Small intestine (tissue), 7 donors: ENCODE data around the gene PPP1R36. TPM values are rescaled to one million over a fixed set of nuclear protein-coding genes. Genes with fewer than 3 reads are reported as not detected.

Experiments used
- DNase-seq, 2 donors: peaks; one replicate each; pipeline versions ENCODE4 v3.0.0 to v3.0.0-alpha.2; 2013
- FAIRE-seq: peaks from 2 replicates; lab custom pipeline; 2012; peaks lifted over from hg19 to GRCh38; lab: Jason Lieb, UNC
- H3K27ac ChIP-seq, 3 donors: one replicate each; pipeline ENCODE4 v1.5.1; 2013; ENCODE audit warnings: low read length in 2 of 3, mild to moderate bottlenecking in 2 of 3, control low read depth in 1 of 3, inconsistent platforms in 1 of 3, low read depth in 1 of 3, moderate library complexity in 1 of 3
- H3K27me3 ChIP-seq, 3 donors: one replicate each; pipeline ENCODE4 v1.6.1; 2013; ENCODE audit warnings: low read length in 3 of 3, inconsistent platforms in 1 of 3; ENCODE audit not compliant: control insufficient read depth in 3 of 3, insufficient read depth in 3 of 3
- H3K36me3 ChIP-seq, 3 donors: one replicate each; pipeline ENCODE4 v1.6.1; 2013; ENCODE audit warnings: low read length in 3 of 3, inconsistent platforms in 1 of 3, low read depth in 1 of 3, mild to moderate bottlenecking in 1 of 3, moderate library complexity in 1 of 3; ENCODE audit not compliant: control insufficient read depth in 3 of 3, insufficient read depth in 2 of 3
- H3K4me1 ChIP-seq, 3 donors: one replicate each; pipeline ENCODE4 v1.6.1; 2013; ENCODE audit warnings: low read length in 2 of 3, inconsistent platforms in 1 of 3, low read depth in 1 of 3, mild to moderate bottlenecking in 1 of 3, moderate library complexity in 1 of 3; ENCODE audit not compliant: control insufficient read depth in 3 of 3, insufficient read depth in 2 of 3
- H3K4me3 ChIP-seq, 3 donors: one replicate each; pipeline ENCODE4 v1.5.1; 2013; ENCODE audit warnings: low read length in 3 of 3, control low read depth in 1 of 3, inconsistent platforms in 1 of 3, low read depth in 1 of 3, mild to moderate bottlenecking in 1 of 3, moderate library complexity in 1 of 3
- H3K9me3 ChIP-seq, 2 donors: one replicate each; pipeline ENCODE4 v1.6.1; 2013; ENCODE audit warnings: low read depth in 1 of 2, low read length in 1 of 2; ENCODE audit not compliant: control insufficient read depth in 2 of 2, insufficient read depth in 1 of 2
- whole genome bisulfite sequencing, 3 donors: extraction: QIAGEN DNeasy Blood & Tissue Kit; methylation state at CpG; one replicate each; pipeline ENCODE4 v1.1.7; 2013; 5-methylcytosine and 5-hydroxymethylcytosine counted together
- polyA plus RNA-seq, 4 donors: library from polyadenylated mRNA; stranded (reverse) in 3 of 4; unstranded in 1 of 4; fragments of 200-250 nt in 3 of 4; fragments of 120-200 nt in 1 of 4; gene quantifications; one replicate each; pipeline versions ENCODE4 v1.2.1 to v1.2.3, GENCODE V29; 2013
- donor health status: healthy with polysubstance abuse.
- donor health status: control.
- donor health status: control.
- donor health status: Bipolar disorder and iron deficiency.
- donor health status: healthy.

PPP1R36 gene
- polyA plus RNA-seq, 4 donors = 1.6 to 7.8 (median 4.9) TPM

DNA sequence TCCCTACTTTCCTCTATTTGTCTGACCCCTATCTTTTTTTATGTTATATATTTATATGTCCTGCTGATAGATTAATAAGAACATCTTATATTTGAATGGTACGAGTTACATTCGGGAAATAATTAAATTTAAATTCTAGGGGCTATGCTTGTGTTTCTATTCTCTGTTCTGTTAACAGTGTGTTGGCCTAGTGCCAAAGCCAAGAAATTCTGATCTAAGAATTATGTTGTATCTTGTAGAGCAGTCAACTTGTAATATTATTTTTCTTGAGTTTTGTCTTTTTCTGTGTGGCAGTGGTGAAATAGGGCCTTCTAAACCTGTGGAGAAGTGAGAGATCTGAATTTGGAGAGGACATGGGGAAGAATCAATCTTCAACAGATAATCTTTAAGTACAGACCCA, 18.2 kb upstream of the PPP1R36 start:
- FAIRE-seq (no peak), DNase-seq (no peak)
- WGBS, 3 donors = 75 to 91% (median 91%) methylated on average over 2 of the region's 2 CpGs
- peaks cover 0 to 5% (median 0%) of the 10 kb centered on the region in 3 donors for H3K36me3 ChIP-seq
- H3K4me3 ChIP-seq = no peak overlapping the region
- no peaks in the 10 kb centered on the region for H3K27me3 ChIP-seq
- no peak overlapping the region for H3K27ac ChIP-seq
- no peaks in the 10 kb centered on the region for H3K4me1 ChIP-seq
- no peaks in the 10 kb centered on the region for H3K9me3 ChIP-seq

DNA sequence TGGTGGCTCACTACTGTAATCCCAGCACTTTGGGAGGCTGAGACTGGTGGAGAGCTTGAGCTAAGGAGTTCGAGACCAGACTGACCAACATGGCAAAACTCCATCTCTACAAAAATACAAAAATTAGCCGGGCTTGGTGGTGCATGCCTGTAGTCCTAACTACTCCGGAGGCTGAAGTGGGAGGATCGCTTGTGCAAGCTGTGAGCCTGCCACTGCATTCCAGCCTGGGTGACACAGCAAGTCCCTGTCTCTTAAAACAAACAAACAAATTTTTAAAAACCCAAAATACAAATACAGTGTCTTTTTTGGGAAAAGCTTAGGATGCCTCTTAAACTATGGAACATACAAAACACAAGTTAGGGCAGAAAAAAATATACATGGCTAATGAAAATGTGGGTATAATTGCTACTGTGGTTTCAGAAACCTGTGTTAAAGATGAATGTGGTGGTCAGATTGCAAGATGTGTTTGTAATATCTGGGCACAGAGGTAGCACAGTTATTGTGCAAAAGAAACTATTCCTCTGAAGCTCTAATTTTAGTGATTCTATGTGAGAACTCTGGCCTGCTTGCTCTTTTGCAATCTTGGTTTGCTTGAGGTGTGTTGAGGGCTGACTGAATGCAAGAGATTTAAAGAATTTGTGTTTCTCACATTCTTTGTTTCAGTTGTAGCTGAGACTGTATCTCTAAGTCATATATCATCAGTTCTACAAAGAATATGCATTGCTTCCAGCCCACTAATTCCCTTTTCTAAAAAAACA, 13.1 kb upstream of the PPP1R36 start:
- H3K4me1 ChIP-seq = peaks cover 0 to 13% (median 0%) of the 10 kb centered on the region in 3 donors
- WGBS, 3 donors = 81 to 95% (median 84%) methylated on average over 4 of the region's 4 CpGs
- H3K9me3 ChIP-seq = peaks cover 2 to 8% of the 10 kb centered on the region in 2 donors
- no peak overlapping the region for H3K4me3 ChIP-seq
- H3K27ac ChIP-seq = no peak overlapping the region
- peaks cover 0 to 11% (median 0%) of the 10 kb centered on the region in 3 donors for H3K27me3 ChIP-seq
- DNase-seq (no peak), FAIRE-seq (no peak)
- no peaks in the 10 kb centered on the region for H3K36me3 ChIP-seq

DNA sequence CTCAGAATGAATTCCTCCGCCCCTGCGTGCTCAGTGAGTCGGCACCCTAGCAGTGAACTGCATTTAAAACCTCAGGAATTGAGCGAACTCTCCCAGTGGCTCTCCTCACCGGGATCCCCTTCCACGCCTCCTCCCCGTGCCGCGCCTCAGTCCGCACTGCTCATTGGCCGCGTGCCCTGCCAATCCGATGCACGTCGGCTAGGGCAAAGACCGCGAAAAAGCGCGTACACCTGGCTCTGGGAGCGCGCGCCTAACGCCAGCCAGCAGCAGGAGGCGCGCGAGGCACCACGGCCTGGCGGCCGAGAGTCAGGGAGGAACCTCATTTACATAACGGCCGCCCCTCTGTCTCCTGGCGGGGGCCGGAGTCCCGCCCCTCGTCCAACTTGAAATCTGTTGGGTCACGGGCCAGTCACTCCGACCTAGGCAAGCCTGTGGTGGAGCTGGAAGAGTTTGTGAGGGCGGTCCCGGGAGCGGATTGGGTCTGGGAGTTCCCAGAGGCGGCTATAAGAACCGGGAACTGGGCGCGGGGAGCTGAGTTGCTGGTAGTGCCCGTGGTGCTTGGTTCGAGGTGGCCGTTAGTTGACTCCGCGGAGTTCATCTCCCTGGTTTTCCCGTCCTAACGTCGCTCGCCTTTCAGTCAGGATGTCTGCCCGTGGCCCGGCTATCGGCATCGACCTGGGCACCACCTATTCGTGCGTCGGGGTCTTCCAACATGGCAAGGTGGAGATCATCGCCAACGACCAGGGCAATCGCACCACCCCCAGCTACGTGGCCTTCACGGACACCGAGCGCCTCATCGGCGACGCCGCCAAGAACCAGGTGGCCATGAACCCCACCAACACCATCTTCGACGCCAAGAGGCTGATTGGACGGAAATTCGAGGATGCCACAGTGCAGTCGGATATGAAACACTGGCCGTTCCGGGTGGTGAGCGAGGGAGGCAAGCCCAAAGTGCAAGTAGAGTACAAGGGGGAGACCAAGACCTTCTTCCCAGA, 9.3 kb upstream of the PPP1R36 start, which contains the start of gene HSPA2:
TSS of gene HSPA2 (plus strand) at position 534 of the 995 bp plus-strand sequence. CDS start at position 643, 109 bp downstream.
- peaks cover 0 to 23% (median 0%) of the 10 kb centered on the region in 3 donors for H3K4me1 ChIP-seq
- H3K36me3 ChIP-seq = no peaks in the 10 kb centered on the region
- H3K9me3 ChIP-seq = peaks cover 2 to 8% of the 10 kb centered on the region in 2 donors
- H3K4me3 ChIP-seq = peak within 1 kb of the TSS; percentile 48 to 62 (median 61)
- 8 to 12% (median 12%) methylated on average over 79 of the region's 79 CpGs for WGBS, 3 donors
- H3K27me3 ChIP-seq = peaks cover 0 to 25% (median 0%) of the 10 kb centered on the region in 3 donors
- FAIRE-seq (peak; percentile 71), DNase-seq (peak; percentile 99 to 100)
- peak within 1 kb of the TSS; percentile 74 to 94 (median 79) for H3K27ac ChIP-seq

DNA sequence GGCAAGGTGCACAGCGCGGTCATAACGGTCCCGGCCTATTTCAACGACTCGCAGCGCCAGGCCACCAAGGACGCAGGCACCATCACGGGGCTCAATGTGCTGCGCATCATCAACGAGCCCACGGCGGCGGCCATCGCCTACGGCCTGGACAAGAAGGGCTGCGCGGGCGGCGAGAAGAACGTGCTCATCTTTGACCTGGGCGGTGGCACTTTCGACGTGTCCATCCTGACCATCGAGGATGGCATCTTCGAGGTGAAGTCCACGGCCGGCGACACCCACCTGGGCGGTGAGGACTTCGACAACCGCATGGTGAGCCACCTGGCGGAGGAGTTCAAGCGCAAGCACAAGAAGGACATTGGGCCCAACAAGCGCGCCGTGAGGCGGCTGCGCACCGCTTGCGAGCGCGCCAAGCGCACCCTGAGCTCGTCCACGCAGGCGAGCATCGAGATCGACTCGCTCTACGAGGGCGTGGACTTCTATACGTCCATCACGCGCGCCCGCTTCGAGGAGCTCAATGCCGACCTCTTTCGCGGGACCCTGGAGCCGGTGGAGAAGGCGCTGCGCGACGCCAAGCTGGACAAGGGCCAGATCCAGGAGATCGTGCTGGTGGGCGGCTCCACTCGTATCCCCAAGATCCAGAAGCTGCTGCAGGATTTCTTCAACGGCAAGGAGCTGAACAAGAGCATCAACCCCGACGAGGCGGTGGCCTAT, 8.3 kb upstream of the PPP1R36 start:
- Histone ChIP-seq H3K4me3 (peak overlapping the region in 2 of 3 donors; percentile 6 to 45), H3K9me3 (peaks cover 2 to 8% of the 10 kb centered on the region in 2 donors), H3K4me1 (peaks cover 0 to 23% (median 0%) of the 10 kb centered on the region in 3 donors), H3K27me3 (peaks cover 0 to 25% (median 0%) of the 10 kb centered on the region in 3 donors), H3K36me3 (no peaks in the 10 kb centered on the region), H3K27ac (peak overlapping the region in 1 of 3 donors; percentile 36)
- no peak for FAIRE-seq
- WGBS, 3 donors = 23 to 44% (median 33%) methylated on average over 69 to 73 of the region's 73 CpGs
- DNase-seq = peak in 1 of 2 donors; percentile 67

DNA sequence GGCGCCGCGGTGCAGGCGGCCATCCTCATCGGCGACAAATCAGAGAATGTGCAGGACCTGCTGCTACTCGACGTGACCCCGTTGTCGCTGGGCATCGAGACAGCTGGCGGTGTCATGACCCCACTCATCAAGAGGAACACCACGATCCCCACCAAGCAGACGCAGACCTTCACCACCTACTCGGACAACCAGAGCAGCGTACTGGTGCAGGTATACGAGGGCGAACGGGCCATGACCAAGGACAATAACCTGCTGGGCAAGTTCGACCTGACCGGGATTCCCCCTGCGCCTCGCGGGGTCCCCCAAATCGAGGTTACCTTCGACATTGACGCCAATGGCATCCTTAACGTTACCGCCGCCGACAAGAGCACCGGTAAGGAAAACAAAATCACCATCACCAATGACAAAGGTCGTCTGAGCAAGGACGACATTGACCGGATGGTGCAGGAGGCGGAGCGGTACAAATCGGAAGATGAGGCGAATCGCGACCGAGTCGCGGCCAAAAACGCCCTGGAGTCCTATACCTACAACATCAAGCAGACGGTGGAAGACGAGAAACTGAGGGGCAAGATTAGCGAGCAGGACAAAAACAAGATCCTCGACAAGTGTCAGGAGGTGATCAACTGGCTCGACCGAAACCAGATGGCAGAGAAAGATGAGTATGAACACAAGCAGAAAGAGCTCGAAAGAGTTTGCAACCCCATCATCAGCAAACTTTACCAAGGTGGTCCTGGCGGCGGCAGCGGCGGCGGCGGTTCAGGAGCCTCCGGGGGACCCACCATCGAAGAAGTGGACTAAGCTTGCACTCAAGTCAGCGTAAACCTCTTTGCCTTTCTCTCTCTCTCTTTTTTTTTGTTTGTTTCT, 7.6 kb upstream of the PPP1R36 start:
- H3K27me3 ChIP-seq = peaks cover 0 to 25% (median 0%) of the 10 kb centered on the region in 3 donors
- WGBS, 3 donors = 9 to 20% (median 20%) methylated on average over 60 to 61 of the region's 61 CpGs
- FAIRE-seq (no peak), DNase-seq (peak in 1 of 2 donors; percentile 49)
- H3K36me3 ChIP-seq = no peaks in the 10 kb centered on the region
- peak overlapping the region; percentile 8 to 45 (median 18) for H3K4me3 ChIP-seq
- H3K4me1 ChIP-seq = peaks cover 0 to 23% (median 0%) of the 10 kb centered on the region in 3 donors
- peaks cover 2 to 8% of the 10 kb centered on the region in 2 donors for H3K9me3 ChIP-seq
- H3K27ac ChIP-seq = peak overlapping the region in 1 of 3 donors; percentile 18

DNA sequence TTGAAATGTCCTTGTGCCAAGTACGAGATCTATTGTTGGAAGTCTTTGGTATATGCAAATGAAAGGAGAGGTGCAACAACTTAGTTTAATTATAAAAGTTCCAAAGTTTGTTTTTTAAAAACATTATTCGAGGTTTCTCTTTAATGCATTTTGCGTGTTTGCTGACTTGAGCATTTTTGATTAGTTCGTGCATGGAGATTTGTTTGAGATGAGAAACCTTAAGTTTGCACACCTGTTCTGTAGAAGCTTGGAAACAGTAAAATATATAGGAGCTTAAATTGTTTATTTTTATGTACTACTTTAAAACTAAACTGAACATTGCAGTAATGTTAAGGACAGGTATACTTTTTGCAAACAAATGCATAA, 6.9 kb upstream of the PPP1R36 start:
- 35 to 51% (median 44%) methylated on average over 4 of the region's 4 CpGs for WGBS, 3 donors
- FAIRE-seq (no peak), DNase-seq (no peak)
- H3K4me1 ChIP-seq = peaks cover 0 to 23% (median 0%) of the 10 kb centered on the region in 3 donors
- peak overlapping the region in 2 of 3 donors; percentile 18 to 45 for H3K4me3 ChIP-seq
- peaks cover 0 to 25% (median 0%) of the 10 kb centered on the region in 3 donors for H3K27me3 ChIP-seq
- H3K27ac ChIP-seq = no peak overlapping the region
- H3K9me3 ChIP-seq = peaks cover 2 to 8% of the 10 kb centered on the region in 2 donors
- no peaks in the 10 kb centered on the region for H3K36me3 ChIP-seq

DNA sequence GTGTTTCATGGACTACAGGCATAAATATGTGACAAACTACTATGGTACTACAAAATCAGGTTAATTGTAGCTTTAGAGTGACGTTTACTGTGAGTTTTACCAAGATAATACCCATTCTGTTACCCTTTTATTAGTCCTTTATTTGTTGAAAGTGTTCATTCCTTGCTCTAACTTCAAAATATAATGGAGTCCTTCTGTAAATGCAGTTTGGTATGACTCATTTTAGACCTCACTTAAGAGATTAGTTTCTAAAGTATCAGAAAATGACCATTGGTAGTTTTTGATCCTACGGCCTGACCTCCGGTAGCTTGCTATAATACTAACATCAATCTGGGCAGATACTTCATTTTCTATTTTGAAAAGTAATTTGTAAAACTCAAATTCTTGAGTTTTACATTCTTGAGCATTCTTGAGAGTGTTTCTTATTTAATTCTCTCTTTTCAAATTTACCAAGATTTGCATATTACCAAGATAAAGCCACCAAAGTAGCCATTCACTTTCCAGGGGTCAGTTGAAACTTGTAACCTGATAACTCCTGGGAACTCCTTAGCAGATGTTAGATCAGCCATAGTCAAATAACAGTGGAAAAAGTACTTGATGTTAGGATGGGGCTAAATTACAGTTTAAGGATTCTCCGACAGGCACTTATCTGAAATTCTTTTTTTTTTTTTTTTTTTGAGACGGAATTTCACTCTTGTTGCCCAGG, 5.0 kb upstream of the PPP1R36 start:
- Histone ChIP-seq H3K36me3 (no peaks in the 10 kb centered on the region), H3K27me3 (peaks cover 0 to 25% (median 0%) of the 10 kb centered on the region in 3 donors), H3K4me1 (peaks cover 0 to 24% (median 0%) of the 10 kb centered on the region in 3 donors), H3K27ac (no peak overlapping the region), H3K4me3 (no peak overlapping the region), H3K9me3 (peaks cover 2 to 8% of the 10 kb centered on the region in 2 donors)
- no peak for FAIRE-seq
- no peak for DNase-seq
- WGBS, 3 donors = 72 to 74% (median 73%) methylated on average over 4 to 5 of the region's 5 CpGs
